DND-41 (cell line): ENCODE results near the gene TMEM74B.

Experiments used
- ATAC-seq: fragments of 200-7000 bp; cut with Tn5 transposase; 3 replicates; pipeline ENCODE4 v1.9.1; 2021; ENCODE audit warnings: low read depth; ENCODE audit not compliant: insufficient read depth
- DNase-seq: peaks from one replicate; pipeline ENCODE4 v3.0.0-alpha.2; 2020
- H2AFZ ChIP-seq: 2 replicates; pipeline ENCODE4 v1.6.0; 2012; ENCODE audit warnings: low read depth, low read length
- H3K27ac ChIP-seq: 2 replicates; pipeline ENCODE4 v1.5.1; 2012; ENCODE audit warnings: low read length, inconsistent platforms
- H3K27me3 ChIP-seq: fragments of 200-600 bp; sonication (generic); 2 replicates; pipeline ENCODE4 v1.6.0; 2012; ENCODE audit warnings: low read length, mild to moderate bottlenecking, inconsistent platforms; ENCODE audit not compliant: insufficient read depth, poor library complexity
- H3K36me3 ChIP-seq: 2 replicates; pipeline ENCODE4 v1.5.1; 2012; ENCODE audit warnings: low read length, inconsistent platforms; ENCODE audit not compliant: insufficient read depth
- H3K4me1 ChIP-seq: 2 replicates; pipeline ENCODE4 v1.5.1; 2012; ENCODE audit warnings: mild to moderate bottlenecking, low read length; ENCODE audit not compliant: insufficient read depth
- H3K4me2 ChIP-seq: 2 replicates; pipeline ENCODE4 v1.6.0; 2012; ENCODE audit warnings: mild to moderate bottlenecking, moderate library complexity, low read length, inconsistent platforms; ENCODE audit not compliant: insufficient read depth
- H3K4me3 ChIP-seq, 2 experiments: fragments of 200-600 bp in 1 of 2; shearing (Covaris generic) in 1 of 2; 2 replicates each; pipeline ENCODE4 v1.5.1; 2012 to 2016; ENCODE audit warnings: inconsistent platforms in 2 of 2, low read length in 2 of 2, mild to moderate bottlenecking in 2 of 2, low read depth in 1 of 2, moderate library complexity in 1 of 2
- H3K79me2 ChIP-seq: 2 replicates; pipeline ENCODE4 v1.6.0; 2012; ENCODE audit warnings: low read length, inconsistent platforms; ENCODE audit not compliant: insufficient read depth
- H3K9ac ChIP-seq: 2 replicates; pipeline ENCODE4 v1.6.0; 2012; ENCODE audit warnings: low read depth, mild to moderate bottlenecking, inconsistent platforms, low read length, moderate library complexity
- H3K9me3 ChIP-seq: 2 replicates; pipeline ENCODE4 v1.5.1; 2012; ENCODE audit warnings: low read length, moderate library complexity, mild to moderate bottlenecking, inconsistent platforms; ENCODE audit not compliant: insufficient read depth, severe bottlenecking
- H4K20me1 ChIP-seq: 2 replicates; pipeline ENCODE4 v1.6.0; 2012; ENCODE audit warnings: low read length; ENCODE audit not compliant: insufficient read depth
- EZH2 ChIP-seq: IDR thresholded peaks from 3 replicates; pipeline ENCODE4 v1.6.1; 2012; ENCODE audit warnings: borderline replicate concordance, low read depth, mild to moderate bottlenecking, moderate library complexity, low read length, inconsistent platforms; ENCODE audit not compliant: severe bottlenecking
- TF ChIP-seq, protein P1 (sequence below): IDR thresholded peaks from 2 replicates; pipeline ENCODE4 v1.5.1; 2012; ENCODE audit warnings: borderline replicate concordance, low read length, moderate library complexity, mild to moderate bottlenecking; ENCODE audit not compliant: poor library complexity, severe bottlenecking; ENCODE audit errors: extremely low read depth

TMEM74B gene

DNA sequence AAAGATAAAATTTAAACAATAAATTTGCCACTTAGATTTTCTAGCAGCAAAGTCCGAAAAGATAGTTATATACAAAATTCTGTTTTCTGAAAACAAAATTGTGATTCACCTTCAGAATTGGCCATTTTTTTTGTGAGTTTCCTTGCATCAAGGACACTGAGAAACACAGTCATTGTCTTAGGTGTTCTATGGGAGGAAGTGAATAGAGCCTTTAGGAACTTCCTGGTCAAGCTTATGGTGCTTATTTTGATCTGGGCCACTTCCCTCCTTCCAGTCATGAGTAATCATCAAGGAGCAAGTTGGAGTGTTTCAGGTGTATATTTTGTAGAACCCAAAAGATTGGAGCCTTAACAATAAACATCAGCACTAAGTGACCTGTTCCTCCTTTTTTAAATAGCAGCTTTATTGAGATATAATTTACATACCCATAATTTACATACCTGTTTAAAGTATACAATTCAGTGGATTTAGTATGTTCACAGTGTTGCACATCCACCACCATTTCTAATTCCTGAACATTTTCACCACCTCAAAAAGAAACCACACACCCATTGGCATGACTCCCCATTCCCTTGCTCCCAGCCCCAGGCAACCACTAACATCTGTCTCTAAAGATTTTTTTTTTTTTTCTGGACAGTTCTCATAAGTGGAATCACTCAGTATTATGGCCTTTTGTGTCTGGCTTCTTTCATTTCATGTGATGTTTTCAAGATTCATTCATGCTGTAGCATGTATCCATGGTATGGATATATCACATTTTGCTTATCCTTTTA lies 17.6 kb downstream of the TMEM74B start:
- H3K79me2 ChIP-seq, result no peaks in the 10 kb centered on the region
- H2AFZ ChIP-seq, result no peak overlapping the region
- DNase-seq, result no peak
- H3K4me2 ChIP-seq, result no peak overlapping the region
- no peaks in the 10 kb centered on the region for H3K4me1 ChIP-seq
- H4K20me1 ChIP-seq, result peaks cover 26% of the 10 kb centered on the region
- H3K36me3 ChIP-seq, result peaks cover 93% of the 10 kb centered on the region
- ATAC-seq, result no peak
- no peak for TF ChIP-seq EZH2
- no peaks in the 10 kb centered on the region for H3K9me3 ChIP-seq
- H3K27me3 ChIP-seq, result no peaks in the 10 kb centered on the region
- no peak overlapping the region for H3K4me3 ChIP-seq
- H3K27ac ChIP-seq, result no peak overlapping the region
- no peak overlapping the region for H3K9ac ChIP-seq

- H2AFZ ChIP-seq, result no peak overlapping the region
- peaks cover 92% of the 10 kb centered on the region for H3K36me3 ChIP-seq
- no peak overlapping the region for H3K4me3 ChIP-seq
- H3K9me3 ChIP-seq, result no peaks in the 10 kb centered on the region
- no peak overlapping the region for H3K27ac ChIP-seq
- no peaks in the 10 kb centered on the region for H3K27me3 ChIP-seq
- no peak for ATAC-seq
- TF ChIP-seq EZH2, result no peak
- TF ChIP-seq, protein P1, sequence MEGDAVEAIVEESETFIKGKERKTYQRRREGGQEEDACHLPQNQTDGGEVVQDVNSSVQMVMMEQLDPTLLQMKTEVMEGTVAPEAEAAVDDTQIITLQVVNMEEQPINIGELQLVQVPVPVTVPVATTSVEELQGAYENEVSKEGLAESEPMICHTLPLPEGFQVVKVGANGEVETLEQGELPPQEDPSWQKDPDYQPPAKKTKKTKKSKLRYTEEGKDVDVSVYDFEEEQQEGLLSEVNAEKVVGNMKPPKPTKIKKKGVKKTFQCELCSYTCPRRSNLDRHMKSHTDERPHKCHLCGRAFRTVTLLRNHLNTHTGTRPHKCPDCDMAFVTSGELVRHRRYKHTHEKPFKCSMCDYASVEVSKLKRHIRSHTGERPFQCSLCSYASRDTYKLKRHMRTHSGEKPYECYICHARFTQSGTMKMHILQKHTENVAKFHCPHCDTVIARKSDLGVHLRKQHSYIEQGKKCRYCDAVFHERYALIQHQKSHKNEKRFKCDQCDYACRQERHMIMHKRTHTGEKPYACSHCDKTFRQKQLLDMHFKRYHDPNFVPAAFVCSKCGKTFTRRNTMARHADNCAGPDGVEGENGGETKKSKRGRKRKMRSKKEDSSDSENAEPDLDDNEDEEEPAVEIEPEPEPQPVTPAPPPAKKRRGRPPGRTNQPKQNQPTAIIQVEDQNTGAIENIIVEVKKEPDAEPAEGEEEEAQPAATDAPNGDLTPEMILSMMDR, result no peak
- no peak for DNase-seq
- no peak overlapping the region for H3K4me2 ChIP-seq
- peaks cover 20% of the 10 kb centered on the region for H4K20me1 ChIP-seq
- no peak overlapping the region for H3K9ac ChIP-seq
- no peaks in the 10 kb centered on the region for H3K79me2 ChIP-seq
- H3K4me1 ChIP-seq, result no peaks in the 10 kb centered on the region
These were observed 18.8 kb downstream of the TMEM74B start for GRCh38 chr20:1165941-1166340.

DNA sequence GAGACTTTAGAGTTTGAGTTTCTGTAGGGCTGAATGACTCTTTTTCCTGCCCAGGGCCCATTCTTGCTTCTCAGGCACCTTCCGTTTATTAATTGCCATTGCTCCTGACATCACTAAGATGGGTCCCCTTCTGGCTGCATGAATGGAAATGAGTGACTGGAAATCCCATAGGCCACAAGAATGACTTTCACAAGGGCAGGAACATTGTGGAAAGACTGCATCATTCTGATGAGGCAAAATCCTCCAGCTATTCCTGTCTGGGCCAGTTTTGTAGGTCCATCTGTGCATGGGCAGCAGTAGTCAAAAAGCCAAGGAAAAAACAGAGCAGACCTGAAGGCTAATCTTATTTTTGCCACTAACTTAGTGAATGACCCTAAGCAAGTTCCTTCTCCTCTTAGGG lies 19.3 kb downstream of the TMEM74B start:
- TF ChIP-seq, protein P1, result no peak
- TF ChIP-seq EZH2, result no peak
- DNase-seq, result no peak
- Histone ChIP-seq H3K36me3 (peaks cover 92% of the 10 kb centered on the region), H3K27me3 (no peaks in the 10 kb centered on the region), H3K4me1 (no peaks in the 10 kb centered on the region), H3K9ac (no peak overlapping the region), H3K79me2 (no peaks in the 10 kb centered on the region), H3K4me3 (no peak overlapping the region), H4K20me1 (peaks cover 22% of the 10 kb centered on the region), H3K27ac (no peak overlapping the region), H2AFZ (no peak overlapping the region), H3K4me2 (no peak overlapping the region), H3K9me3 (no peaks in the 10 kb centered on the region)
- ATAC-seq, result no peak

DNA sequence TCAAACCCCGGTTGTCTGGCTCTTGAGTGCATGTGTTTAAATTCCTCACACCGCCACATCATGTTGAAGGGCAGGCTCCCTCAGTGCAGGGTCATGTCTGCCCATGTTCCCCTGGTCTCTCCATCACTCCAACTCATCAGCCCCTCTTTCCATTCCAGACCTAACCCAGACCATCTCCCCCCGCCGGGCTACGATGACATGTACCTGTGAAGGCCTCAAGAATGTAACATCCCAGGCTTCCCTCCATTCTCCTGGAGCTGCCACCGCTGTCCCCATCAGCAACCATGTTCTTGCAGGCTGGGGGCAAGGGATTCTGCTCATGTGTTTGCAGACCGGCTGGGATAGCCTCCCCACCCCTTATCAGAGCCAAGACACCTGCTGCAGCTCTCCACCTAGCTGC lies 19.9 kb downstream of the TMEM74B start:
- ATAC-seq (no peak), DNase-seq (no peak)
- H3K27ac ChIP-seq, result no peak overlapping the region
- H3K9ac ChIP-seq, result no peak overlapping the region
- H3K79me2 ChIP-seq, result no peaks in the 10 kb centered on the region
- H4K20me1 ChIP-seq, result peaks cover 23% of the 10 kb centered on the region
- no peak overlapping the region for H3K4me2 ChIP-seq
- H3K4me1 ChIP-seq, result no peaks in the 10 kb centered on the region
- no peaks in the 10 kb centered on the region for H3K27me3 ChIP-seq
- TF ChIP-seq, protein P1, result no peak
- TF ChIP-seq EZH2, result no peak
- H3K4me3 ChIP-seq, result no peak overlapping the region
- no peak overlapping the region for H2AFZ ChIP-seq
- peaks cover 92% of the 10 kb centered on the region for H3K36me3 ChIP-seq
- H3K9me3 ChIP-seq, result no peaks in the 10 kb centered on the region
